Measurements from ENCODE around the gene DLEC1. TPM values are rescaled to one million over a fixed set of nuclear protein-coding genes. Genes with fewer than 3 reads are reported as not detected.
"Not testable (repeated sequence)": the region's sequence is repeated elsewhere in the genome, so short reads cannot be mapped to it uniquely, and the experiment has no call there.

DLEC1 gene
- total and polyA plus RNA-seq, 4 donors: 1.2 to 8.4 (median 7.0) TPM

DNA sequence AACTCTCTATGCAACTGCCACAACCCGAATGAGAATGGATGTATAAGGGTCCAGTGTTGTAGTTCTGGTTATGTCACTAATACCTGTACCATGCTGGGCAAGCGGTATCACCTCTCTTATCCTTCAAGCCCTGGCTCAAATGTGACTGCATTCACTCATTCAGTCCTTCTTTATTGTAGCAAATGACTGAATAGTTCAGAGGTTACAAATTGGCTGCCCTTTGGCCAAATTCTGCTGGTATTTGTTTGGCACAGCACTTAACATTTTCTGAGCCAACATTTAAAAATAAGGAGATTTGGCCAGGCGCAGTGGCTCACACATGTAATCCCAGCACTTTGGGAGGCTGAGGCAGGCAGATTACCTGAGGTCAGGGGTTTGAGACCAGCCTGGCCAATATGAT, 47.5 kb downstream of the DLEC1 start:
- Histone ChIP-seq H3K27me3 (ENCODE audit: control insufficient read depth, insufficient read depth, low read length) (no peaks in the 10 kb centered on the region), H3K9me3 (ENCODE audit: control insufficient read depth, insufficient read depth, low read length) (peaks cover 2% of the 10 kb centered on the region), H3K4me1 (ENCODE audit: control insufficient read depth, insufficient read depth, low read length) (no peaks in the 10 kb centered on the region), H3K36me3 (ENCODE audit: control insufficient read depth, insufficient read depth, low read length) (no peaks in the 10 kb centered on the region), H3K4me3 (ENCODE audit: low read depth, low read length) (no peak overlapping the region), H3K27ac (ENCODE audit: low read depth, low read length) (no peak overlapping the region)
- no peak for DNase-seq (ENCODE audit: low read depth in 4 of 6, low spot score in 6 of 6)
- 85% methylated on average over 2 of the region's 3 CpGs for WGBS (ENCODE audit: insufficient coverage)

DNA sequence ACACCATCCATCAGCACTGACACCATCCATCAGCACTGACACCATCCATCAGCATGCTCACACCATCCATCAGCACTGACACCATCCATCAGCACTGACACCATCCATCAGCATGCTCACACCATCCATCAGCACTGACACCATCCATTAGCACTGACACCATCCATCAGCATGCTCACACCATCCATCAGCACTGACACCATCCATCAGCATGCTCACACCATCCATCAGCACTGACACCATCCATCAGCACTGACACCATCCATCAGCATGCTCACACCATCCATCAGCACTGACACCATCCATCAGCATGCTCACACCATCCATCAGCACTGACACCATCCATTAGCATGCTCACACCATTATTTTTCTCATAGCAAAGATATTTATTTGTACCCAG, 48.3 kb downstream of the DLEC1 start:
- not testable (repeated sequence) for H3K4me3 ChIP-seq (ENCODE audit: low read depth, low read length); H3K4me1 ChIP-seq (ENCODE audit: control insufficient read depth, insufficient read depth, low read length); H3K27me3 ChIP-seq (ENCODE audit: control insufficient read depth, insufficient read depth, low read length); H3K27ac ChIP-seq (ENCODE audit: low read depth, low read length); H3K36me3 ChIP-seq (ENCODE audit: control insufficient read depth, insufficient read depth, low read length); H3K9me3 ChIP-seq (ENCODE audit: control insufficient read depth, insufficient read depth, low read length); DNase-seq (ENCODE audit: low read depth in 4 of 6, low spot score in 6 of 6)

DNA sequence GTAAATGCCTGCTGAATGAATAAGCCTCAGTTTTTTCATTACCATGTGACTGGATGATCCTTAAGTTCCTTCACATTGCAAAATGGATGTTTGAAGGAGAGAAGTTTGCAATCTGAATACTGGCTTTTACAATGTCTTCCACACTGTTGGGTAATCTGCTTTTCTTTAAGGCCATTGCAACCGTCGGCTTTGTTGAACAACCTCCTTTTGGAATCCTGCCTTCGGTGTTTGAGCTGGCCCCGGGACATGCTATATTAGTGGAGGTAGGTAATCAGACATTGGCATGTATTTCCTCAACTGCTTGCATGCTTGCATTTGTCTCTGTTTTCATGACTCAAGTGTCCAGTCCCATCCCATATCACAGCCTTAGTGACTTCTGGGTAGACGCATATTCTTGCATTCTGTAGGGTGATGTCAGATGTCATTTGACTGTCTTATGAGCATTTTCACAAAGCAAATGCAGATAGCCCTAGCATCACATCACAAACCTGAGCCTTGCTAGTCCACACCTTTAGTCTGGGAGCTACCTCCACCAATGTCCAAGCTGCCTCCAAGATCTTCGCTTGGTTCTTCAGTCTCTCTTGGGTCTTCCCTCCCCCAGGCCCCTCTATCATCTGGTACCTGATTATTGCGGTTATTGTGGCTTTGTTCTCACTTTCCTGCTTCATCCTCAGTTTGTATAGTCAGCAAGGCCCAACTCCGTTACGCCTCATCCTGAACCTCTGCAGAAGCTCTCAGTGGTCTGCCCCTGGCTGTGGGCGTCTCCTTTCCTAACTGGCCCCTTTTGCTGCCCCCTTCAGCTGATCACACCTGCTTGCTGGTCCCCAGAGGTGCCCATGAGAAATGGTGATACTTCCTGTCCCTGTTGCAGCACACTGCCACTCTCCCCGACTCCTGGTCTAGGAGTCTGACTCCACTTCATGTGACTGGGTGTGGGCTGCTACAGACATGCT, 49.4 kb downstream of the DLEC1 start:
- Histone ChIP-seq H3K4me3 (ENCODE audit: low read depth, low read length) (no peak overlapping the region), H3K36me3 (ENCODE audit: control insufficient read depth, insufficient read depth, low read length) (no peaks in the 10 kb centered on the region), H3K4me1 (ENCODE audit: control insufficient read depth, insufficient read depth, low read length) (no peaks in the 10 kb centered on the region), H3K27me3 (ENCODE audit: control insufficient read depth, insufficient read depth, low read length) (no peaks in the 10 kb centered on the region), H3K27ac (ENCODE audit: low read depth, low read length) (no peak overlapping the region), H3K9me3 (ENCODE audit: control insufficient read depth, insufficient read depth, low read length) (peaks cover 2% of the 10 kb centered on the region)
- WGBS (ENCODE audit: insufficient coverage): 92% methylated on average over 6 of the region's 11 CpGs
- DNase-seq (ENCODE audit: low read depth in 4 of 6, low spot score in 6 of 6): no peak

DNA sequence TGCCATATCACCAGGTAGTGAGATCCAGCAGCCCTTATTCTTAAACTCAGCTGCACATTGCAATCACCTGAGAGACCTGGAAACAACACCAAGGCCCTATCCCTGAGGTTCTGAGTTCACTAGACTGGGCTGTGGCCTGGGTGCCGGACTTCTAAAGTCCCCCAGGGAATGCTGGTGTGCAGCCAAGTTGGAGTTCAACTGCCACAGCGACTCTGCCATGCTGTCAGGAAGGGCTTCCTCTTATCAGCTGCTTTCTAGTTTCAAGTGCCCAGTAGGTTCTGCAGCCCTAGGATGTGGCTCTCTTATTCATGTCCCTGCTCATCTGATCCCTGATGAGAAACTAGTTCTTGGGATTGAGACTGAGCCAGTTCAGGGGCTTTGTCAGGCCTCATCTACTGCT, 50.2 kb downstream of the DLEC1 start:
- WGBS (ENCODE audit: insufficient coverage): 90% methylated on average over 2 of the region's 2 CpGs

DNA sequence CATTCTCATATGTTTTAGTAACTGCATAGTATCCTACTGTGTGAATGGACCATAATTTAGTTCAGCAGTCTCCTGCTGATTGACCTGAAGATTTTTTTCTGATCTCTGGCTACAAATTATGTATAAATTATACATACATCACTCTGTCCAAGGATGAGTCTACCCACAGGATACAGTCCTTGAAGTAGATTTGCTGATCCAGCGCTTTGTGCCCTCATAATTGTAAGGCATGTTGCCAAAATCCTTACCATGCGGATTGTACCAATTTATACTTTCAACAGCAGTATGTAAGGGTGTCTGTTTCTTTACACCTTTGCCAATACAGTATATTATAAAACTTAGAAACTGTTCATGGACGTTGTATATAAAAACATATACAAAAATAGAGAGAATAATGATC, 51.4 kb downstream of the DLEC1 start:
- no peaks in the 10 kb centered on the region for H3K36me3 ChIP-seq (ENCODE audit: control insufficient read depth, insufficient read depth, low read length)
- no peak overlapping the region for H3K27ac ChIP-seq (ENCODE audit: low read depth, low read length)
- H3K9me3 ChIP-seq (ENCODE audit: control insufficient read depth, insufficient read depth, low read length): no peaks in the 10 kb centered on the region
- no peaks in the 10 kb centered on the region for H3K27me3 ChIP-seq (ENCODE audit: control insufficient read depth, insufficient read depth, low read length)
- WGBS (ENCODE audit: insufficient coverage): no CpG with 5 or more reads among the region's 3 CpGs
- H3K4me3 ChIP-seq (ENCODE audit: low read depth, low read length): no peak overlapping the region
- H3K4me1 ChIP-seq (ENCODE audit: control insufficient read depth, insufficient read depth, low read length): peaks cover 7% of the 10 kb centered on the region
- DNase-seq (ENCODE audit: low read depth in 4 of 6, low spot score in 6 of 6): no peak

More for the DNA sequence above, 50.2 kb downstream of the DLEC1 start:
- H3K4me1 ChIP-seq (ENCODE audit: control insufficient read depth, insufficient read depth, low read length): no peaks in the 10 kb centered on the region
- H3K36me3 ChIP-seq (ENCODE audit: control insufficient read depth, insufficient read depth, low read length): no peaks in the 10 kb centered on the region
- H3K9me3 ChIP-seq (ENCODE audit: control insufficient read depth, insufficient read depth, low read length): peaks cover 2% of the 10 kb centered on the region
- H3K27ac ChIP-seq (ENCODE audit: low read depth, low read length): no peak overlapping the region
- no peak for DNase-seq (ENCODE audit: low read depth in 4 of 6, low spot score in 6 of 6)
- H3K27me3 ChIP-seq (ENCODE audit: control insufficient read depth, insufficient read depth, low read length): no peaks in the 10 kb centered on the region
- H3K4me3 ChIP-seq (ENCODE audit: low read depth, low read length): no peak overlapping the region

- Histone ChIP-seq H3K36me3 (ENCODE audit: control insufficient read depth, insufficient read depth, low read length) (no peaks in the 10 kb centered on the region), H3K9me3 (ENCODE audit: control insufficient read depth, insufficient read depth, low read length) (no peaks in the 10 kb centered on the region), H3K4me3 (ENCODE audit: low read depth, low read length) (no peak overlapping the region), H3K4me1 (ENCODE audit: control insufficient read depth, insufficient read depth, low read length) (peaks cover 32% of the 10 kb centered on the region), H3K27me3 (ENCODE audit: control insufficient read depth, insufficient read depth, low read length) (no peaks in the 10 kb centered on the region), H3K27ac (ENCODE audit: low read depth, low read length) (no peak overlapping the region)
- no peak for DNase-seq (ENCODE audit: low read depth in 4 of 6, low spot score in 6 of 6)
- 76% methylated on average over 3 of the region's 3 CpGs for WGBS (ENCODE audit: insufficient coverage)
Measured at GRCh38 chr3:38094999-38095398, 56.0 kb downstream of the DLEC1 start.

DNA sequence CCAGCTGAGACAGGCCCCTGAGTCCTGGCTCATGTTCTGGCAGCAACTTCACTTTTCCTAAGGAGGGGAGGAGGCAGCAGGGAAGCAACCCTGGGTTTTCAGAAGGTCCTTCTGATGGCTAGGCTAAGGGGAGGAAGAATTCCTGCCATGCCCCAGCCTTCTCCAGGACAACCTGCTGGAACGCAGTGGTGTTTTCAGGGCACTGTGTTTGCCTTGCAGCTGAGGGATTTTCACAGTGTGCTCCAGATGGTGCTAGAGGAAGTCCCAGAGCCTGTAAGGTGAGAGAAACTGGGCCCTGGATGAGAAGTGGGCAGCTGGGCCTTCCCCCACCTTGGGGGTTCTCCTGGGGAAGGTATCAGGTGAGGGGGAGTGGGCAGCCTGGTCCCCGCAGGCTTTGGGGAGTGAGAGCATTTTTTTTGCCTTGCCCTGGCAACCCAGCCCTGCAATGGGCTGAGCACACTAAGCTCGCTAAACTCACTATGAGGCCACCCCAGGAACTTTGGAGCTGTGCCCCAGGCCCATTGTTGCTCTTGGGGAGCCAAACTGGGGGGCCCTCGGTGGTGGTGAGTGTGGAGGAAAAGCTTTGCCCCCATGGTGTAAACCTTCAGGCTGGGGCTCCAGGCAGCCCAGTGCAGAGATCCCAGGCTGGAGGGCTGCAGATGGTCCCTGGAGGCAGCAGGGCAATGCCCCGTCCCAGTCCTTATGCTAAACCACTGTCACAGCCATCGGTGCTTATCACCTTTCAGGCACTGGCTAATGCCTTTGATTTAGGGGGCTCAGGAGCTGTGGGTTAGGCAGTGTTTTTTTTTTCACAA, 56.9 kb downstream of the DLEC1 start:
- H3K4me1 ChIP-seq (ENCODE audit: control insufficient read depth, insufficient read depth, low read length): peaks cover 34% of the 10 kb centered on the region
- no peak overlapping the region for H3K27ac ChIP-seq (ENCODE audit: low read depth, low read length)
- no peaks in the 10 kb centered on the region for H3K36me3 ChIP-seq (ENCODE audit: control insufficient read depth, insufficient read depth, low read length)
- no peak overlapping the region for H3K4me3 ChIP-seq (ENCODE audit: low read depth, low read length)
- DNase-seq (ENCODE audit: low read depth in 4 of 6, low spot score in 6 of 6): peak in 5 of 6 donors; percentile 24 to 68 (median 52)
- no peaks in the 10 kb centered on the region for H3K27me3 ChIP-seq (ENCODE audit: control insufficient read depth, insufficient read depth, low read length)
- H3K9me3 ChIP-seq (ENCODE audit: control insufficient read depth, insufficient read depth, low read length): no peaks in the 10 kb centered on the region
- whole genome bisulfite sequencing (ENCODE audit: insufficient coverage): 52% methylated on average over 6 of the region's 6 CpGs

- H3K27me3 ChIP-seq (ENCODE audit: control insufficient read depth, insufficient read depth, low read length): no peaks in the 10 kb centered on the region
- H3K4me3 ChIP-seq (ENCODE audit: low read depth, low read length): no peak overlapping the region
- H3K27ac ChIP-seq (ENCODE audit: low read depth, low read length): no peak overlapping the region
- no peaks in the 10 kb centered on the region for H3K9me3 ChIP-seq (ENCODE audit: control insufficient read depth, insufficient read depth, low read length)
- WGBS (ENCODE audit: insufficient coverage): 94% methylated on average over 11 of the region's 19 CpGs
- DNase-seq (ENCODE audit: low read depth in 4 of 6, low spot score in 6 of 6): no peak
- H3K36me3 ChIP-seq (ENCODE audit: control insufficient read depth, insufficient read depth, low read length): no peaks in the 10 kb centered on the region
- H3K4me1 ChIP-seq (ENCODE audit: control insufficient read depth, insufficient read depth, low read length): peaks cover 34% of the 10 kb centered on the region
Measured at GRCh38 chr3:38097446-38098375, 58.7 kb downstream of the DLEC1 start.

DNA sequence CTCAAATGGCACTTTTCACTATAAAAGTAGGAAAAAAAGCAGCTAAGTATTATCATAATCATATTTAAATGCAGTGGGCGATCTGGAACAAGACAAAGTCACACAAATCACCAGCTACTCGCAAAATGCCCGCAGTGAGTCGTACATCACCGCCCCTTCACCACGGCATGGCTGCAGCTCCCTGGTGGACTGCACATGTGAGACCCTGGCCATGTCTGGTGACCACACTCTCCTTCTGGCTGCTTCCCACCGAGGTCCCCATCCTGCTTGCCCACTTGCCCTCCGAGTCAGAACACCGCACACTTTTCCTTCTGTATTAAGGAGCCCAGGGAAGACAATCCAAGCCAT, 59.3 kb downstream of the DLEC1 start:
- no peak for DNase-seq (ENCODE audit: low read depth in 4 of 6, low spot score in 6 of 6)
- 94% methylated on average over 9 of the region's 9 CpGs for WGBS (ENCODE audit: insufficient coverage)
- H3K9me3 ChIP-seq (ENCODE audit: control insufficient read depth, insufficient read depth, low read length): no peaks in the 10 kb centered on the region
- no peaks in the 10 kb centered on the region for H3K27me3 ChIP-seq (ENCODE audit: control insufficient read depth, insufficient read depth, low read length)
- peaks cover 34% of the 10 kb centered on the region for H3K4me1 ChIP-seq (ENCODE audit: control insufficient read depth, insufficient read depth, low read length)
- H3K36me3 ChIP-seq (ENCODE audit: control insufficient read depth, insufficient read depth, low read length): no peaks in the 10 kb centered on the region
- H3K27ac ChIP-seq (ENCODE audit: low read depth, low read length): no peak overlapping the region
- no peak overlapping the region for H3K4me3 ChIP-seq (ENCODE audit: low read depth, low read length)

Data from spinal cord (tissue), 10 donors.